ENCODE results near the gene AP1G2.
A peak's percentile ranks its signal among the peaks of the same experiment; 100 is the strongest.

The AP1G2 gene

GRCh38 chr14:23536494-23536893 is 31.1 kb downstream of the AP1G2 start:
- no peak for DNase-seq

- DNase-seq, result no peak
Observed at GRCh38 chr14:23535943-23536342, 31.6 kb downstream of the AP1G2 start.

GRCh38 chr14:23533652-23534435 is 33.7 kb downstream of the AP1G2 start:
- no peak for DNase-seq

- DNase-seq, result no peak
Observed at GRCh38 chr14:23532658-23533057, 34.9 kb downstream of the AP1G2 start.

GRCh38 chr14:23531391-23531790 is 36.2 kb downstream of the AP1G2 start:
- no peak for DNase-seq

GRCh38 chr14:23530375-23531055 is 37.1 kb downstream of the AP1G2 start:
- no peak for DNase-seq

GRCh38 chr14:23529016-23529415 is 38.6 kb downstream of the AP1G2 start:
- no peak for DNase-seq

GRCh38 chr14:23528555-23528954 is 39.0 kb downstream of the AP1G2 start:
- DNase-seq, result no peak

GRCh38 chr14:23525611-23526010 is 42.0 kb downstream of the AP1G2 start:
- no peak for DNase-seq

GRCh38 chr14:23524954-23525353 is 42.6 kb downstream of the AP1G2 start:
- no peak for DNase-seq

GRCh38 chr14:23523229-23524016 is 44.2 kb downstream of the AP1G2 start:
- no peak for DNase-seq

- no peak for DNase-seq
Observed at GRCh38 chr14:23522643-23523198, 44.9 kb downstream of the AP1G2 start.

- DNase-seq, result no peak
Observed at GRCh38 chr14:23521785-23522640, 45.6 kb downstream of the AP1G2 start.

- no peak for DNase-seq
Observed at GRCh38 chr14:23520899-23521533, 46.6 kb downstream of the AP1G2 start.

- DNase-seq, result no peak
Observed at GRCh38 chr14:23518709-23519108, 48.9 kb downstream of the AP1G2 start.

- DNase-seq, result peak; percentile 36
Observed at GRCh38 chr14:23517650-23518326, 49.8 kb downstream of the AP1G2 start.

- DNase-seq, result no peak
Observed at GRCh38 chr14:23514644-23514957, 53.0 kb downstream of the AP1G2 start.

- DNase-seq, result no peak
Observed at GRCh38 chr14:23513818-23514643, 53.6 kb downstream of the AP1G2 start.

GRCh38 chr14:23513005-23513817 is 54.4 kb downstream of the AP1G2 start:
- no peak for DNase-seq

GRCh38 chr14:23512156-23512555 is 55.4 kb downstream of the AP1G2 start:
- DNase-seq, result peak; percentile 73

Measured in NCI-H2227 treated with DMSO at 0.1 percent for 48 hours (cell line).